NCI-H446 (cell line): Measurements from ENCODE around the gene RSPH1.

Experiments used
- DNase-seq, 2 experiments: peaks; one replicate each; lab custom pipeline; 2025; lab: John Stamatoyannopoulos, UW

The RSPH1 gene

GRCh38 chr21:42496120-42496838 lies at the start of gene RSPH1:
Gene RSPH1 (minus strand): TSS chr21:42496224. CDS start chr21:42496186, 38 bp downstream.
- DNase-seq: peak; percentile 97 to 98

- DNase-seq: no peak
These were observed 49.7 kb upstream of the RSPH1 start for GRCh38 chr21:42545745-42546144.

GRCh38 chr21:42545317-42545716 lies 49.3 kb upstream of the RSPH1 start:
- no peak for DNase-seq

GRCh38 chr21:42544544-42544943 lies 48.5 kb upstream of the RSPH1 start:
- DNase-seq: no peak

GRCh38 chr21:42543106-42543847 lies 47.3 kb upstream of the RSPH1 start:
- no peak for DNase-seq

- no peak for DNase-seq
These were observed 46.6 kb upstream of the RSPH1 start for GRCh38 chr21:42542596-42542995.

- no peak for DNase-seq
These were observed 46.2 kb upstream of the RSPH1 start for GRCh38 chr21:42542196-42542595.

- DNase-seq: no peak
These were observed 45.6 kb upstream of the RSPH1 start for GRCh38 chr21:42541618-42542017.

GRCh38 chr21:42541174-42541573 lies 45.1 kb upstream of the RSPH1 start:
- DNase-seq: no peak

- no peak for DNase-seq
These were observed 44.4 kb upstream of the RSPH1 start for GRCh38 chr21:42540396-42540795.

- DNase-seq: no peak
These were observed 43.9 kb upstream of the RSPH1 start for GRCh38 chr21:42539931-42540343.

- no peak for DNase-seq
These were observed 43.3 kb upstream of the RSPH1 start for GRCh38 chr21:42539342-42539741.

- no peak for DNase-seq
These were observed 42.7 kb upstream of the RSPH1 start for GRCh38 chr21:42538479-42539275.

- no peak for DNase-seq
These were observed 41.2 kb upstream of the RSPH1 start for GRCh38 chr21:42537106-42537742.

- DNase-seq: no peak
These were observed 40.6 kb upstream of the RSPH1 start for GRCh38 chr21:42536601-42537000.

GRCh38 chr21:42535602-42536171 lies 39.7 kb upstream of the RSPH1 start:
- no peak for DNase-seq

- no peak for DNase-seq
These were observed 38.7 kb upstream of the RSPH1 start for GRCh38 chr21:42534421-42535378.

GRCh38 chr21:42533963-42534355 lies 37.9 kb upstream of the RSPH1 start:
- DNase-seq: no peak

GRCh38 chr21:42533306-42533962 lies 37.4 kb upstream of the RSPH1 start:
- no peak for DNase-seq
